Measurements from ENCODE around the gene TUBGCP3. TPM values are rescaled to one million over a fixed set of nuclear protein-coding genes. Genes with fewer than 3 reads are reported as not detected.

TUBGCP3 gene
- polyA plus RNA-seq, 1 donor from 2014 or later: 20.3 TPM

- no peak overlapping the region for H3K27ac ChIP-seq (ENCODE audit: low read length)
- no peak overlapping the region for H3K4me3 ChIP-seq (ENCODE audit: low read length)
- no peaks in the 10 kb centered on the region for H3K9me3 ChIP-seq (ENCODE audit: low read length)
- H3K36me3 ChIP-seq (ENCODE audit: insufficient read depth, low read length): no peaks in the 10 kb centered on the region
- TF ChIP-seq CTCF (IDR thresholded peaks at IDR 0.05; ENCODE audit: poor library complexity, severe bottlenecking) (no peak), EP300 (conservative IDR thresholded peaks at IDR 0.05; ENCODE audit: poor library complexity, severe bottlenecking) (no peak), MXI1 (conservative IDR thresholded peaks at IDR 0.05; ENCODE audit: poor library complexity, severe bottlenecking) (no peak), SMC3 (conservative IDR thresholded peaks at IDR 0.05; ENCODE audit: poor library complexity) (no peak)
- no peaks in the 10 kb centered on the region for H3K9me2 ChIP-seq (ENCODE audit: insufficient read depth, low read length)
- H3K27me3 ChIP-seq (ENCODE audit: insufficient read depth, low read depth, low read length): no peaks in the 10 kb centered on the region
- no peak overlapping the region for H3K9ac ChIP-seq (ENCODE audit: low read length)
- H3K79me2 ChIP-seq (replicated peaks; ENCODE audit: insufficient read depth, low read length): no peaks in the 10 kb centered on the region
- H4K20me1 ChIP-seq (ENCODE audit: insufficient read depth): no peaks in the 10 kb centered on the region
- no peak overlapping the region for H3K4me2 ChIP-seq (ENCODE audit: low read length)
- H2AFZ ChIP-seq (ENCODE audit: low read depth, low read length): no peak overlapping the region
- H3F3A ChIP-seq (ENCODE audit: insufficient read depth, low read length, poor library complexity, severe bottlenecking): no peaks in the 10 kb centered on the region
Observed at GRCh38 chr13:112465251-112466131, 122.5 kb downstream of the TUBGCP3 start.

DNA sequence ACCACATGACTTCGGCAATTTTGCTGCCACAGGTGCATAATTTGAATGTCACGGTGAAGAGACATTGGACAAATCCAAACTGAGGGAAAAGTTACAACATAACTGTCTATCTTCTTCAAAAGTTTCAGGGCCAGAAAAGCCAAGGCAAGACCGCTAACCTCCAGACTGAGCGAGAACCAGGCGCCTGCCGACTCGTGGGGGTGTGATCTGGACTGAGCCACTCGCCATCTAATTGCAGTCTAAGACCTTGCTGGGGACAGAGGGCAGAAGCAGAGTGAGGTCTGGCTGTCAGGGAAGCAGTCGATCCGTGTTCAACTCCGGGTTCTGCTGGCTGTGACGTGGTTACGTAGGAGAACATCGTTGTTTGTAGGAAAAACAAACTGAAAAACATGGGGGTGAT, 123.2 kb downstream of the TUBGCP3 start:
- Histone ChIP-seq H3K36me3 (ENCODE audit: insufficient read depth, low read length) (no peaks in the 10 kb centered on the region), H3K9ac (ENCODE audit: low read length) (no peak overlapping the region), H3K9me2 (ENCODE audit: insufficient read depth, low read length) (no peaks in the 10 kb centered on the region), H3F3A (ENCODE audit: insufficient read depth, low read length, poor library complexity, severe bottlenecking) (no peaks in the 10 kb centered on the region), H3K27ac (ENCODE audit: low read length) (no peak overlapping the region), H2AFZ (ENCODE audit: low read depth, low read length) (no peak overlapping the region), H3K4me3 (ENCODE audit: low read length) (no peak overlapping the region), H3K79me2 (replicated peaks; ENCODE audit: insufficient read depth, low read length) (no peaks in the 10 kb centered on the region), H3K27me3 (ENCODE audit: insufficient read depth, low read depth, low read length) (no peaks in the 10 kb centered on the region), H3K9me3 (ENCODE audit: low read length) (no peaks in the 10 kb centered on the region), H3K4me2 (ENCODE audit: low read length) (no peak overlapping the region), H4K20me1 (ENCODE audit: insufficient read depth) (no peaks in the 10 kb centered on the region)
- no peak for TF ChIP-seq MXI1 (conservative IDR thresholded peaks at IDR 0.05; ENCODE audit: poor library complexity, severe bottlenecking)
- no peak for TF ChIP-seq POLR2AphosphoS5 (IDR thresholded peaks at IDR 0.05)
- TF ChIP-seq CTCF (IDR thresholded peaks at IDR 0.05; ENCODE audit: poor library complexity, severe bottlenecking): no peak
- TF ChIP-seq, protein P1, sequence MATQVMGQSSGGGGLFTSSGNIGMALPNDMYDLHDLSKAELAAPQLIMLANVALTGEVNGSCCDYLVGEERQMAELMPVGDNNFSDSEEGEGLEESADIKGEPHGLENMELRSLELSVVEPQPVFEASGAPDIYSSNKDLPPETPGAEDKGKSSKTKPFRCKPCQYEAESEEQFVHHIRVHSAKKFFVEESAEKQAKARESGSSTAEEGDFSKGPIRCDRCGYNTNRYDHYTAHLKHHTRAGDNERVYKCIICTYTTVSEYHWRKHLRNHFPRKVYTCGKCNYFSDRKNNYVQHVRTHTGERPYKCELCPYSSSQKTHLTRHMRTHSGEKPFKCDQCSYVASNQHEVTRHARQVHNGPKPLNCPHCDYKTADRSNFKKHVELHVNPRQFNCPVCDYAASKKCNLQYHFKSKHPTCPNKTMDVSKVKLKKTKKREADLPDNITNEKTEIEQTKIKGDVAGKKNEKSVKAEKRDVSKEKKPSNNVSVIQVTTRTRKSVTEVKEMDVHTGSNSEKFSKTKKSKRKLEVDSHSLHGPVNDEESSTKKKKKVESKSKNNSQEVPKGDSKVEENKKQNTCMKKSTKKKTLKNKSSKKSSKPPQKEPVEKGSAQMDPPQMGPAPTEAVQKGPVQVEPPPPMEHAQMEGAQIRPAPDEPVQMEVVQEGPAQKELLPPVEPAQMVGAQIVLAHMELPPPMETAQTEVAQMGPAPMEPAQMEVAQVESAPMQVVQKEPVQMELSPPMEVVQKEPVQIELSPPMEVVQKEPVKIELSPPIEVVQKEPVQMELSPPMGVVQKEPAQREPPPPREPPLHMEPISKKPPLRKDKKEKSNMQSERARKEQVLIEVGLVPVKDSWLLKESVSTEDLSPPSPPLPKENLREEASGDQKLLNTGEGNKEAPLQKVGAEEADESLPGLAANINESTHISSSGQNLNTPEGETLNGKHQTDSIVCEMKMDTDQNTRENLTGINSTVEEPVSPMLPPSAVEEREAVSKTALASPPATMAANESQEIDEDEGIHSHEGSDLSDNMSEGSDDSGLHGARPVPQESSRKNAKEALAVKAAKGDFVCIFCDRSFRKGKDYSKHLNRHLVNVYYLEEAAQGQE (IDR thresholded peaks at IDR 0.05; ENCODE audit: borderline replicate concordance): no peak
- no peak for TF ChIP-seq EP300 (conservative IDR thresholded peaks at IDR 0.05; ENCODE audit: poor library complexity, severe bottlenecking)
- no peak for TF ChIP-seq SMC3 (conservative IDR thresholded peaks at IDR 0.05; ENCODE audit: poor library complexity)
- TF ChIP-seq EZH2 (IDR thresholded peaks at IDR 0.05; ENCODE audit: borderline replicate concordance, insufficient read depth, low read length, poor library complexity, severe bottlenecking): no peak
- TF ChIP-seq TAF1 (IDR thresholded peaks at IDR 0.05; ENCODE audit: low read depth): no peak
- TF ChIP-seq RAD21 (conservative IDR thresholded peaks at IDR 0.05): no peak
